ENCODE results near the gene TMEM94. TPM values are rescaled to one million over a fixed set of nuclear protein-coding genes. Genes with fewer than 3 reads are reported as not detected.
A peak's percentile ranks its signal among the peaks of the same experiment; 100 is the strongest.

Gene TMEM94
- polyA plus RNA-seq, 2 of the 4 experiments (the other 2 are of a cell fraction), result 30.5 to 63.8 TPM

GRCh38 chr17:75468291-75468754 is 11.9 kb downstream of the TMEM94 start:
- WGBS (ENCODE audit: missing lambda C conversion rate), result 81% methylated on average over 8 of the region's 8 CpGs
- FAIRE-seq, result no peak
- TF ChIP-seq TP53 (CRISPR knock-in tag; IDR thresholded peaks at IDR 0.05), result no peak
- no peak for TF ChIP-seq HOXA7 (CRISPR knock-in tag; IDR thresholded peaks at IDR 0.05)
- no peak for TF ChIP-seq FOSL2 (IDR thresholded peaks at IDR 0.05)
- no peak for TF ChIP-seq FOSL2 (CRISPR knock-in tag; IDR thresholded peaks at IDR 0.05)
- TF ChIP-seq KDM1A (IDR thresholded peaks at IDR 0.05; ENCODE audit: low read depth), result no peak
- TF ChIP-seq EP300 (IDR thresholded peaks at IDR 0.05), result no peak
- no peak for TF ChIP-seq TFCP2L1 (CRISPR knock-in tag; IDR thresholded peaks at IDR 0.05)
- TF ChIP-seq CHD4 (IDR thresholded peaks at IDR 0.05; ENCODE audit: borderline replicate concordance), result no peak
- TF ChIP-seq, protein P1, sequence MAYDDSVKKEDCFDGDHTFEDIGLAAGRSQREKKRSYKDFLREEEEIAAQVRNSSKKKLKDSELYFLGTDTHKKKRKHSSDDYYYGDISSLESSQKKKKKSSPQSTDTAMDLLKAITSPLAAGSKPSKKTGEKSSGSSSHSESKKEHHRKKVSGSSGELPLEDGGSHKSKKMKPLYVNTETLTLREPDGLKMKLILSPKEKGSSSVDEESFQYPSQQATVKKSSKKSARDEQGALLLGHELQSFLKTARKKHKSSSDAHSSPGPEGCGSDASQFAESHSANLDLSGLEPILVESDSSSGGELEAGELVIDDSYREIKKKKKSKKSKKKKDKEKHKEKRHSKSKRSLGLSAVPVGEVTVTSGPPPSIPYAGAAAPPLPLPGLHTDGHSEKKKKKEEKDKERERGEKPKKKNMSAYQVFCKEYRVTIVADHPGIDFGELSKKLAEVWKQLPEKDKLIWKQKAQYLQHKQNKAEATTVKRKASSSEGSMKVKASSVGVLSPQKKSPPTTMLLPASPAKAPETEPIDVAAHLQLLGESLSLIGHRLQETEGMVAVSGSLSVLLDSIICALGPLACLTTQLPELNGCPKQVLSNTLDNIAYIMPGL (CRISPR knock-in tag; IDR thresholded peaks at IDR 0.05; ENCODE audit: borderline replicate concordance), result no peak
- no peak for TF ChIP-seq POLR2AphosphoS2 (conservative IDR thresholded peaks at IDR 0.05; ENCODE audit: low read length)
- TF ChIP-seq JUN (IDR thresholded peaks at IDR 0.05), result no peak
- H3K9me3 ChIP-seq, result no peaks in the 10 kb centered on the region
- CTCF ChIA-PET, result interaction anchor here (0.9 to 2.1 kb wide), 6 partner anchors 8 to 154 kb away, joined by 3 to 6 read pairs (median 4); no protein-coding TSS in a partner anchor
- H3K4me1 ChIP-seq, result peaks cover 3% of the 10 kb centered on the region; the same call in 1 of the 3 replicates
- H3K4me3 ChIP-seq, result no peak overlapping the region
- H3K27ac ChIP-seq, result no peak overlapping the region
- ATAC-seq, result peak; percentile 30 to 48; a peak in 3 of 6 replicates
- POLR2A ChIA-PET, result interaction anchor here (1.0 kb wide), 1 partner anchor 11 kb away, joined by 4 read pairs; the partner anchor contains the start of gene TMEM94
- DNase-seq (ENCODE audit: low read depth in 1 of 2, low spot score in 1 of 2), result no peak
- no peak overlapping the region for H3K4me2 ChIP-seq

DNA sequence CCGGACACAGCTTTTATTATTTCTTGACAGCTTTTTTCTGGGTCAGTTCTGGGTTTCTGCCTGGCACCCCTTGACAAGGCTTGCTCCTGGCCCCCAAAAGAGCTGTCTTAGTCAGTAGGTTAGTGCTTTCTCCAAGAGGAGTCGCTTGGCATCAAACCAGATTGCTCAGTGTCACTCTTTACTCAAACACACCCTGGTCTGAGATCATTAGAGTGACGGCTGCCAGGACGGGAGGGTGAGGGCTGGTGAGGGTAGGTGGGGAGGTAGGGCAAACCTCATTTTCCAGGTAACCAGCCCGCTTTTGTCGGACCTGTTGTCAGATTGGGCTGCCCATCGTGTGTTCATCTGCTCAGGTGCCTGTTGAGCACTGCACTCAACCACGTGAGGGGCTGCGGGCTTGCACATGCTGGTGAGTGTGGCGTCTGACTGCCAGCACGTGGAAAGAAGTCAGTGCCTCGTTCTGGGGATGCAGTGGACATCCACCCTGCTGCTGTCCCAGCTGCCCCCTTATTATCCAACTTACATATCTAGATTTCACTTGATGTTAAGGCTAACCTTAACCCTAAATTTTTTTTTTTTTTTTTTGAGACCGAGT is 12.4 kb downstream of the TMEM94 start:
- TF ChIP-seq RARB (CRISPR knock-in tag; IDR thresholded peaks at IDR 0.05), result no peak
- no peak for TF ChIP-seq BHLHE40 (IDR thresholded peaks at IDR 0.05; ENCODE audit: low read depth, low read length)
- no peak for TF ChIP-seq HOXA7 (CRISPR knock-in tag; IDR thresholded peaks at IDR 0.05)
- TF ChIP-seq FOSL2 (IDR thresholded peaks at IDR 0.05), result no peak
- no peak for TF ChIP-seq FOSL2 (CRISPR knock-in tag; IDR thresholded peaks at IDR 0.05)
- no peak for TF ChIP-seq HOXB5 (CRISPR knock-in tag; IDR thresholded peaks at IDR 0.05)
- no peak for TF ChIP-seq TP53 (CRISPR knock-in tag; IDR thresholded peaks at IDR 0.05)
- no peak for TF ChIP-seq HOXB13 (CRISPR knock-in tag; IDR thresholded peaks at IDR 0.05; ENCODE audit: low read depth)
- POLR2A ChIA-PET, result interaction anchor here (0.7 to 1.0 kb wide), 2 partner anchors 12 to 14 kb away, joined by 3 to 4 read pairs; partner anchors contain the start of gene TMEM94
- 87% methylated on average over 13 of the region's 13 CpGs for WGBS (ENCODE audit: missing lambda C conversion rate)
- no peak for FAIRE-seq
- CTCF ChIA-PET, result interaction anchor here (0.6 to 1.5 kb wide), 7 partner anchors 9 to 161 kb away, joined by 3 to 6 read pairs (median 4); no protein-coding TSS in a partner anchor
- Histone ChIP-seq H3K27ac (no peak overlapping the region), H3K4me3 (no peak overlapping the region), H3K4me1 (peaks cover 3% of the 10 kb centered on the region; the same call in 1 of the 3 replicates), H3K4me2 (no peak overlapping the region), H3K9me3 (no peaks in the 10 kb centered on the region)
- no peak for DNase-seq (ENCODE audit: low read depth in 1 of 2, low spot score in 1 of 2)
- ATAC-seq, result peak in 1 of 2 experiments; percentile 23; a peak in 1 of 6 replicates

DNA sequence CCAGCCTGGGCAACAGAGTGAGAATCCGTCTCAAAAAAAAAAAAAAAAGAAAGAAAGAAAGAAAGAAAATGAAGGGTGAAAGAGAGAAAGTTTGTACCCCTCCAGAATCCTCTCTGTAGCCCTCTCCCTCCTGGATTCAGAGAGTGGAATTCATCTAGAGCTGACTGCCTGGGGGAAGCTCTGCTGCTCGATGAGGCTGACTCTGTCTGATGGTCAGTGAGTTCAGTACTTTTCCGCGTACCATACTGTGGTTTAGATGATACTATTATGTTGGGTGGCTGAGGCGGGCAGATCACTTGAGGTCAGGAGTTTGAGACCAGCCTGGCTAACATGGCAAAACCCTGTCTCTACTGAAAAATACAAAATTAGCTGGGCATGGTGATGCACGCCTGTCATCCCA is 14.8 kb downstream of the TMEM94 start:
- Histone ChIP-seq H3K4me2 (no peak overlapping the region), H3K4me3 (no peak overlapping the region), H3K27ac (no peak overlapping the region), H3K4me1 (peaks cover 3% of the 10 kb centered on the region; the same call in 1 of the 3 replicates), H3K9me3 (no peaks in the 10 kb centered on the region)
- POLR2A ChIA-PET, result interaction anchor here (0.7 to 1.0 kb wide), 2 partner anchors 15 to 75 kb away, joined by 3 to 4 read pairs; partner anchors contain the start of gene TMEM94
- WGBS (ENCODE audit: missing lambda C conversion rate), result 90% methylated on average over 6 of the region's 6 CpGs
- ATAC-seq (no peak), FAIRE-seq (no peak), DNase-seq (ENCODE audit: low read depth in 1 of 2, low spot score in 1 of 2) (no peak)
- CTCF ChIA-PET, result interaction anchor here (0.7 to 2.6 kb wide), 9 partner anchors 12 to 201 kb away, joined by 3 to 8 read pairs (median 4); partner anchors contain the start of genes MIF4GD, TMEM94 and TSEN54
- no peak for TF ChIP-seq FOSB (CRISPR knock-in tag; IDR thresholded peaks at IDR 0.05)
- TF ChIP-seq SREBF2 (IDR thresholded peaks at IDR 0.05), result no peak
- no peak for TF ChIP-seq CHD4 (IDR thresholded peaks at IDR 0.05; ENCODE audit: borderline replicate concordance)
- no peak for TF ChIP-seq CBX8 (IDR thresholded peaks at IDR 0.05)
- no peak for TF ChIP-seq GATA3 (IDR thresholded peaks at IDR 0.05; ENCODE audit: borderline replicate concordance)
- no peak for TF ChIP-seq RFX5 (IDR thresholded peaks at IDR 0.05)
- TF ChIP-seq FOXS1 (CRISPR knock-in tag; IDR thresholded peaks at IDR 0.05), result no peak
- TF ChIP-seq TP53 (CRISPR knock-in tag; IDR thresholded peaks at IDR 0.05), result no peak
- TF ChIP-seq POLR2AphosphoS2 (conservative IDR thresholded peaks at IDR 0.05; ENCODE audit: low read length), result no peak
- TF ChIP-seq HDAC2 (IDR thresholded peaks at IDR 0.05), result no peak
- TF ChIP-seq, protein P2, sequence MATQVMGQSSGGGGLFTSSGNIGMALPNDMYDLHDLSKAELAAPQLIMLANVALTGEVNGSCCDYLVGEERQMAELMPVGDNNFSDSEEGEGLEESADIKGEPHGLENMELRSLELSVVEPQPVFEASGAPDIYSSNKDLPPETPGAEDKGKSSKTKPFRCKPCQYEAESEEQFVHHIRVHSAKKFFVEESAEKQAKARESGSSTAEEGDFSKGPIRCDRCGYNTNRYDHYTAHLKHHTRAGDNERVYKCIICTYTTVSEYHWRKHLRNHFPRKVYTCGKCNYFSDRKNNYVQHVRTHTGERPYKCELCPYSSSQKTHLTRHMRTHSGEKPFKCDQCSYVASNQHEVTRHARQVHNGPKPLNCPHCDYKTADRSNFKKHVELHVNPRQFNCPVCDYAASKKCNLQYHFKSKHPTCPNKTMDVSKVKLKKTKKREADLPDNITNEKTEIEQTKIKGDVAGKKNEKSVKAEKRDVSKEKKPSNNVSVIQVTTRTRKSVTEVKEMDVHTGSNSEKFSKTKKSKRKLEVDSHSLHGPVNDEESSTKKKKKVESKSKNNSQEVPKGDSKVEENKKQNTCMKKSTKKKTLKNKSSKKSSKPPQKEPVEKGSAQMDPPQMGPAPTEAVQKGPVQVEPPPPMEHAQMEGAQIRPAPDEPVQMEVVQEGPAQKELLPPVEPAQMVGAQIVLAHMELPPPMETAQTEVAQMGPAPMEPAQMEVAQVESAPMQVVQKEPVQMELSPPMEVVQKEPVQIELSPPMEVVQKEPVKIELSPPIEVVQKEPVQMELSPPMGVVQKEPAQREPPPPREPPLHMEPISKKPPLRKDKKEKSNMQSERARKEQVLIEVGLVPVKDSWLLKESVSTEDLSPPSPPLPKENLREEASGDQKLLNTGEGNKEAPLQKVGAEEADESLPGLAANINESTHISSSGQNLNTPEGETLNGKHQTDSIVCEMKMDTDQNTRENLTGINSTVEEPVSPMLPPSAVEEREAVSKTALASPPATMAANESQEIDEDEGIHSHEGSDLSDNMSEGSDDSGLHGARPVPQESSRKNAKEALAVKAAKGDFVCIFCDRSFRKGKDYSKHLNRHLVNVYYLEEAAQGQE (IDR thresholded peaks at IDR 0.05), result no peak
- TF ChIP-seq, protein P3, sequence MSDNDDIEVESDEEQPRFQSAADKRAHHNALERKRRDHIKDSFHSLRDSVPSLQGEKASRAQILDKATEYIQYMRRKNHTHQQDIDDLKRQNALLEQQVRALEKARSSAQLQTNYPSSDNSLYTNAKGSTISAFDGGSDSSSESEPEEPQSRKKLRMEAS (IDR thresholded peaks at IDR 0.05), result no peak
- no peak for TF ChIP-seq JUNB (IDR thresholded peaks at IDR 0.05)
- TF ChIP-seq, protein P4, sequence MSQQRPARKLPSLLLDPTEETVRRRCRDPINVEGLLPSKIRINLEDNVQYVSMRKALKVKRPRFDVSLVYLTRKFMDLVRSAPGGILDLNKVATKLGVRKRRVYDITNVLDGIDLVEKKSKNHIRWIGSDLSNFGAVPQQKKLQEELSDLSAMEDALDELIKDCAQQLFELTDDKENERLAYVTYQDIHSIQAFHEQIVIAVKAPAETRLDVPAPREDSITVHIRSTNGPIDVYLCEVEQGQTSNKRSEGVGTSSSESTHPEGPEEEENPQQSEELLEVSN (IDR thresholded peaks at IDR 0.05; ENCODE audit: borderline replicate concordance, low read depth), result no peak
- no peak for TF ChIP-seq RNF2 (IDR thresholded peaks at IDR 0.05; ENCODE audit: borderline replicate concordance, low read depth)
- no peak for TF ChIP-seq ZFP36 (IDR thresholded peaks at IDR 0.05; ENCODE audit: borderline replicate concordance, partially characterized antibody)

All from A549 (cell line).